Activated naive CD4-positive, alpha-beta T cell treated with anti-CD3 and anti-CD28 coated beads for 36 hours (primary cell): ENCODE results near the gene RPL22. TPM values are rescaled to one million over a fixed set of nuclear protein-coding genes. Genes with fewer than 3 reads are reported as not detected.

Experiments used
- CTCF ChIA-PET: fragments of 350-600 bp; sonication (Branson Sonifier 250); formaldehyde crosslinking; loops from one replicate; lab custom pipeline; 2021; ENCODE audit warnings: antibody characterized with exemption; lab: Charles Lee
- DNase-seq: peaks from one replicate; pipeline ENCODE4 v3.0.0-alpha.2; 2020
- H3K27ac Mint-ChIP-seq: one replicate; pipeline ENCODE4 v1.8.0; 2021; ENCODE audit warnings: mild to moderate bottlenecking, mixed read lengths
- H3K27me3 Mint-ChIP-seq: one replicate; pipeline ENCODE4 v1.8.0; 2021; ENCODE audit warnings: low read depth, mixed read lengths
- H3K36me3 Mint-ChIP-seq: one replicate; pipeline ENCODE4 v1.8.0; 2021; ENCODE audit warnings: low read depth, mixed read lengths
- H3K4me1 Mint-ChIP-seq: one replicate; pipeline ENCODE4 v1.8.0; 2021; ENCODE audit warnings: low read depth, mixed read lengths
- H3K4me3 Mint-ChIP-seq: one replicate; pipeline ENCODE4 v1.8.0; 2021; ENCODE audit warnings: mild to moderate bottlenecking, moderate library complexity, mixed read lengths
- H3K9me3 Mint-ChIP-seq: one replicate; pipeline ENCODE4 v1.8.0; 2021; ENCODE audit warnings: mixed read lengths
- intact Hi-C: fragments of 100-400 bp; cut with micrococcal nuclease; formaldehyde crosslinking; loops from one replicate; pipeline ENCODE4 v1.15.1; 2023
- total RNA-seq, 2 experiments: library from RNA; stranded (reverse); gene quantifications; one replicate each; pipeline ENCODE4 v1.2.3, GENCODE V29; 2021

The RPL22 gene
- total RNA-seq, 2 experiments from 2014 or later: 507 to 553 TPM

DNA sequence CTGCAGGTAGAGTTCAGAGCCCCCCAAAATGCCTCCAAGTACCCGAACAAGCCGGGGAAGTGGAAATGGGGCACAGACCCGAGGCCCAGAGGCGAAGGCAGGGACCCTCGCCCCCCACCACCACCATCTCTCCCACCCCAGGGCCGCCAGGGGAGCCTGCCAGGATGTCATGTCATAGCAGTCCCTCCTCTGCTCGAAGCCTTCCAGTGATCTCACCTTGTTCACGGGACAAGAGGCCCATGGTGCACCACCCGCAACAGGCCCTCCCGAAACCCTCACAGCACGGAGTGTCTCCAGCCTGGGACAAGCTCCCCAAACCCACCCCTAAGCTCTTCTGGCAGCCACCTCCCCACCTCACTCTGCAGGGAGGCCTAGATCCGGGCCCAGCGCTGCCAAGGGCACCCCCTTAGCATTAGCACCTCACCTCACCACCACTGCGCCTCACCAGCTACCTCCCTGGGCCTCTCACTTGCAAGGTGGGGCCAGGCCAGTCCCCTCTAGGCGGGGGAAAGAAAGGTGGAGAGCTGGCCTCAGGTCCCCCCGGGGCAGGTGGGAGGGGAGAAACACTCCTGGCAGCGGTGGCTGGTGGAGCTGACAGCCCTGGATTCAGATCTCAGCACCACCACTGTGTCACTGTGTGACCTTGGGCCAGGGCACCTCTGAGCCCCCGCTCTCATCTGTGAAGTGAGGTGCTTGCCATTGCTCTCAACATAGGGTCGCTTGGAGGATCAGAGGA is 32.6 kb downstream of the RPL22 start:
- CTCF ChIA-PET: no interaction called here
- intact Hi-C loops: no loop called here
- Mint-ChIP-seq H3K27me3 (peaks cover 5% of the 10 kb centered on the region), H3K27ac (no peak overlapping the region), H3K9me3 (no peaks in the 10 kb centered on the region), H3K36me3 (no peaks in the 10 kb centered on the region), H3K4me1 (no peaks in the 10 kb centered on the region), H3K4me3 (no peak overlapping the region)
- no peak for DNase-seq

DNA sequence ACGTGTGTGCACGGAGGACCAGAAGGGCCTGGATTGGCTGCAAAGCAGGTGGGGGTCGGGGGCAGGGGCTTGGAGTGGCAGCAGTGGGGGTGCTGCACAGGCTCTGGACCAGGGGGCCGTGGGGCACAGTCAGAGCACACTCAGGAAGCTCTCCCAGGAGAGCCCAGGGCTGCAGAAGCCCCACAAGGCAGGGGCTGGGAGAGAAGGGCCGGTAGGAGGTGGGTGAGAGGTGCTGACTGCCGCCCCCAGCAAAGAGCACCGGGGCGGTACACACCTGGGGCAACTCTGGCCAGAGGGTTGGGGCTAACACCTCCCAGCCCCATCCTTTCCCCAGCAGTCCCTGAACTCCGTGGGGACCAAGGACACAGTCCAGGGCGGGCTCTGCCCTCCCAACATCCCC is 33.2 kb downstream of the RPL22 start:
- DNase-seq: no peak
- intact Hi-C loops: no loop called here
- Mint-ChIP-seq H3K36me3 (no peaks in the 10 kb centered on the region), H3K27ac (no peak overlapping the region), H3K4me1 (no peaks in the 10 kb centered on the region), H3K9me3 (no peaks in the 10 kb centered on the region), H3K4me3 (no peak overlapping the region), H3K27me3 (peaks cover 8% of the 10 kb centered on the region)
- CTCF ChIA-PET: no interaction called here

DNA sequence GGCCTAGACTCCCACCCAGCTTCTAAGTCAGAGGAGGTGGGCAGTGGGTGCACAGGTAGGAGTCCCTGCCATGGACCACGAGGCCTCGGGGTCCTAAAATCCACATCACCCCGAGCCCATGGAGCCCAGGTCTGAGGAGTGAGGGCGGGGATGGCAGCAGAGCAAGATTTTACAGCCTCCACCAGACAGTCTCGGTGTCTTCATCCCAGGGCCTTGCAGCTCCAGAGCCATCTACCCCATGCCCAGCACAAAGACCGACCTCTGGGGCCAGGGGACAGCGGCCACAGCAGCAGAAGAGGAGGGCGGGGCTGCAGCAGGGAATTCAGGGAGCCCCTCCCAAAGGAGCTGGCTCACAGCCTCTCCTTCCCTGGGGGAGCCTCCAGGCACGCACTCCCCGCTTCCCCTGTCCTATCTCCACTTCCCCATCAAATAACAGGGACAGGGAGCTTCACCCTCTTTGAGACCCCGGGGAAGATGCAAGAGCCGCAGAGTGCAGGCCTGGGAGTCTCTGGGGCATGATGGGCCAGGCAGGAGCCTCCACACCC is 33.9 kb downstream of the RPL22 start:
- Mint-ChIP-seq H3K36me3 (no peaks in the 10 kb centered on the region), H3K27me3 (peaks cover 12% of the 10 kb centered on the region), H3K9me3 (no peaks in the 10 kb centered on the region), H3K4me3 (no peak overlapping the region), H3K4me1 (no peaks in the 10 kb centered on the region), H3K27ac (no peak overlapping the region)
- DNase-seq: no peak
- intact Hi-C loops: no loop called here
- CTCF ChIA-PET: no interaction called here

DNA sequence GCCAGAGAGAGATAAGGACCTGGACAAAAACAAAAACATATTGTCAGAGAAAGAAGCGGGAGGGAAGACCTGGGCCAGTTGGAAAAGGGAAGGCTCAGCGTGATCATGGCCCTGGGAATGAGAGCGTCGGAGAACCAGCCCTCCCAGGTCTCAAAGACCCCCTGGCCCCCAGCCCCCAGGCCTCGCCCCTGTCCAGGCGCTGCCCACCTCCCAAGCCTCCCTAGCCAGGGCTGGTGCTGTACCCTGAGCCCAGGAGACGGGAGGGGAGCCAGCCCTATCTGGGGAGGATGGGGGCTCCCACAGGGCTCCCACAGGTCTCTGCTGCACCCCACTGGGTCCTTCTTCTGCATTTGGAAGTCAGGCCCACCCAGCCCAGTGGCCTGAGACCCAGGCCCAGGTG is 34.4 kb downstream of the RPL22 start:
- no peaks in the 10 kb centered on the region for H3K36me3 Mint-ChIP-seq
- no peaks in the 10 kb centered on the region for H3K9me3 Mint-ChIP-seq
- H3K27me3 Mint-ChIP-seq: peaks cover 12% of the 10 kb centered on the region
- no peaks in the 10 kb centered on the region for H3K4me1 Mint-ChIP-seq
- CTCF ChIA-PET: no interaction called here
- no peak for DNase-seq
- no peak overlapping the region for H3K27ac Mint-ChIP-seq
- no peak overlapping the region for H3K4me3 Mint-ChIP-seq
- intact Hi-C loops: no loop called here

DNA sequence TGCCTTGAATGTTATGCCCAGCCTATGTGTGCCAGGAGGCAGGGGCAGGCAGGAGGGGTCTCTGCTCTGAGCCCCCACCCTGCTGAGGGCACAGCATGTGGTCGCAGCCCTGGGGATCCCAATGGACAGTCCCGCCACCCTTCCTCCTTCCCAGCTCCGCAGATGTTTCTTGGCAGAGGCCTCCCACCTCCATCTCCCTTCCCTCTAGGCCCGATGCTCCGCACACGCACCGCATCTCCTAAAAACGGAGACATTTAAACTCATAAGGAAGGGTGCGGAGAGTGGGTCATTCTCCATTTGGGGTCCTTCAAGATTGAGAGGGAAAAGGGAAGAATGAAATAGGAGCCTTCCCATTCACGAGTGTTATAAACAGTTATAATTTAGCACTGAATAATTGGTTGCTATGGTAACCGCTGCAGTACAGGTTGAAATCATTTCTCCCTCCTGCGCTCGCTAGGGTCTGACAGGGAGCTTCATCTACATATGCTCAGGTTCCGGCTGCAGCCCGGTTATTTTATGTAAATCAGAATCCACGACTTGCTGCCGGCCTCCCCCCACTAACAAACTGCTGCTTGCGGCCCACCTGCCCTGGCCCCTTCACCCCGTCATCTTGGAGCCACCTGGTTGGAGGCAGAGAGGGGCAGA is 35.3 kb downstream of the RPL22 start:
- Mint-ChIP-seq H3K27me3 (peaks cover 12% of the 10 kb centered on the region), H3K36me3 (no peaks in the 10 kb centered on the region), H3K27ac (no peak overlapping the region), H3K4me3 (no peak overlapping the region), H3K9me3 (no peaks in the 10 kb centered on the region), H3K4me1 (no peaks in the 10 kb centered on the region)
- intact Hi-C loops: no loop called here
- DNase-seq: no peak
- CTCF ChIA-PET: no interaction called here

DNA sequence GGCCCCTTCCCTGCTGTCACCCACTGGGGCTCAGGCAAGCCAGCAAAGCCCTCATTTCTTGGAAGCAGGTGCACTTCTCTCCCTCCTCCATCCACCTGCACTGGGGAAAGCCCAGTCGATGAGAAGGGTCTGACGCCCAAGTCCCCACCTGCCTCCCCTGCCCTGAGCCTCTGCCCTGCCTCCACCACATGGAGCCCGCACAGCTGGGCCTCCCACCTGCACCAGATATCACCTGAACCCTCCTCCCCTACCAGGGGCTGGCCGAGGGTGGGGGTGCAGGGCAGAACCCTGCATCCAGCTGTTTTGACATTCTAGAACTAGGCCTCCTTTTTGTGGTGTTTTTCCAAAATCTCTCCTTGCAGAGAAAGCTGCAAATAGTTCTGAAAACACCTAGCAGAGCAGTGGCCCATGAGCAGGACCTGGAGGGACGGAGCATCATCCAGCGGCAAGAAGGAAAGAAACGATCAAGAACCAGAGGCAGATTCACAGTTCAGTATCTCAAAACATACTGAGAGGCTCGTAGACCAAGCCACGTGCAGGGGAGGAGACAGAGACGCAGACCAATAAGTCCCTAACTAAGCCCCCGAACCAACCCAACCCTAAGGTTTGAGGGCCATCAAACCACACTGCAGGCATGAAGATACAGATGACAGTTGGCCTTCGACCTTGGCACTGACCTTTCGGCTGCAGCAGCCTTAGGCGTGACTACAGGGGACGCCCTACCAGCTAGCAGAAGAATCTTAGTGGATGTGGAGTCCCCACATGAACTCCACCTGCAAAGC is 36.0 kb downstream of the RPL22 start:
- peaks cover 13% of the 10 kb centered on the region for H3K27me3 Mint-ChIP-seq
- H3K9me3 Mint-ChIP-seq: no peaks in the 10 kb centered on the region
- no peaks in the 10 kb centered on the region for H3K36me3 Mint-ChIP-seq
- CTCF ChIA-PET: no interaction called here
- no peaks in the 10 kb centered on the region for H3K4me1 Mint-ChIP-seq
- no peak overlapping the region for H3K27ac Mint-ChIP-seq
- intact Hi-C loops: no loop called here
- no peak for DNase-seq
- H3K4me3 Mint-ChIP-seq: no peak overlapping the region

DNA sequence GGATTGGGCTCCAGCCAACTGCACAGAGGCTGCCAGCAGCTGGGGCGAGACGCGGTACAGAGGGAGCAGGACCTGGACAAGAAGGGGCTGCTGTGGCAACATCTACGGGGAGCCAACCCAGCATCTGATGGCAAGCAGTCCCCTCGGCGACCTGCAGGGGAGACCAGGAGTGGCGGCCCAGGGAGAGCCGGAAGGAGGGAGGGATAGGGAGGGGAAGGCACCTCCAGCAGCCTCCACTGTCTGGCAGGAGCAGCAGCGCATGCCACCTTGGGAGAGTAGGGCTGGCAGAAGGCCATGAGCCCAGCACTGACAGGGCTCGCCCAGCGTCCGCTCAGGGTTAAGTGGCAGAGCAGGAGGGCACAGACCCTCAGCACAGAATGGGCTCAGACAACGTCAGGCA is 36.6 kb downstream of the RPL22 start:
- DNase-seq: no peak
- Mint-ChIP-seq H3K27ac (no peak overlapping the region), H3K36me3 (no peaks in the 10 kb centered on the region), H3K9me3 (no peaks in the 10 kb centered on the region), H3K4me1 (peaks cover 1% of the 10 kb centered on the region), H3K4me3 (no peak overlapping the region), H3K27me3 (peaks cover 14% of the 10 kb centered on the region)
- CTCF ChIA-PET: no interaction called here
- intact Hi-C loops: no loop called here

DNA sequence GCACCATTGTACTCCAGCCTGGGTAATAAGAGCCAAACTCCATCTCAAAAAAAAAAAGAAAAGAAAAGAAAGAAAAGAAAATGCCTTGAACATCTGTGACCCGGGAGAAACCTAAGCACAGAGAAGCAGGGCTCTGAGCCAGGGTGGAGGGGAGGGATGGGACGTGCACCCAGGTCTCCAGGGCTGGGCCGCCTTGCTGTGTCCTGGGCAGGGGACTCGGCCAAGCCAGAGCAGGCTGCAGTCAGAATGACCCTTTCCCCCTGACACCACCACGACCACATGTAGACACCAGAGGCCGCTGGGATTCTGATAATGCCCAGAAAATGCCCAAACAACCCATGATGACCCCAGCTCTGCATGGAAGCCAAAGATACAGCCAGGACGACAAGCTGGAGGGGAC is 37.1 kb downstream of the RPL22 start:
- H3K4me3 Mint-ChIP-seq: no peak overlapping the region
- no peak overlapping the region for H3K27ac Mint-ChIP-seq
- H3K36me3 Mint-ChIP-seq: no peaks in the 10 kb centered on the region
- H3K27me3 Mint-ChIP-seq: peaks cover 14% of the 10 kb centered on the region
- no peak for DNase-seq
- intact Hi-C loops: no loop called here
- peaks cover 5% of the 10 kb centered on the region for H3K4me1 Mint-ChIP-seq
- no peaks in the 10 kb centered on the region for H3K9me3 Mint-ChIP-seq
- CTCF ChIA-PET: no interaction called here

DNA sequence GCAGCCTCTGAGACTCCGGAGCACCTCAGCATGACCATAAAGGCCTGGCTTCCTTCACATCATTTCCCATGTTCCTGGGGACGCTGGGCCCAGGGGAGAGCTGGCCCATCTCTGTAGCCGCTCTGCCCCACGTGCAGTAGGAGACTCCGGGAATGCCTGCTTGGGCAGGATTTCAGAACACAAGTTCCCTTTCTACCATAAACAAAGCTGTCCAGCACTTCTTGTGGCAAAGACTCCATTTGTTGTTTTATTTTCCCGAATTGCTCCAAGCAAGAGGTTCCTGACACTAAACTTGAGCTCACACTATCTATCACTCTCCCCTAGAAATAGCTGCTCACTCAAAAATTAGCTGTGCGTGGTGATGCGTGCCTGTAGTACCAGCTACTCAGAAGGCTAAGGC is 41.2 kb downstream of the RPL22 start:
- intact Hi-C loops: no loop called here

DNA sequence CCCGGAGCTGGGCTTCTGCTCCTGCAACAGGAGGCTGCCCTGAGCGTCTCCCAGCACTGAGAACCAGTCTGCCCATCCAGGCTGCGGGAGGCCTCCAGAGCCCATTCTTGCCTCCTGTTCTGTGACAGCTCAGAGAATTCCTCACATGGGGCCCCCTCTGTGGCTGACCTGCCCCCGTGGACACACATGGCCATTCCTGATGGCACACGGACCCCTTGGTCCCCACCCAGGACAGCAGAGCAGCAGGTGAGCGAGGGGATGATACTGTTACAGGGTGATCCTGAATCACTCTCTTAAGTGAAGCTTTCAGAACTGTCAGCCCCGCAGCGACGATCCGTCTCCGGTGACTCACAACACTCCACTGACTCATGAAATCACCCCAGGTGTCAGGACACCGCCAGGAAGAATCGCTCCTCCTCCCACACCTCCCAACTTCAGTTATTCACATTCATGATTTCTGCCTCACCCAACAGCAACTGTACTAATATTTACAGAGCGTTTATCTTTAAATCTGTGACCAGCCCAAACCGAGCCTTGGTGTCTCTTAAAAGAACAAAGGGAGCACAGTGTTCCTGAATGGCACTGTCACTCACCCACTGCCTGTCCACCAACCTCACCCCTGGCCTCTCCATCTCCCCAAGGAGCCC is 41.7 kb downstream of the RPL22 start:
- CTCF ChIA-PET: no interaction called here

More for the DNA sequence above, 41.2 kb downstream of the RPL22 start:
- Mint-ChIP-seq H3K9me3 (no peaks in the 10 kb centered on the region), H3K4me1 (peaks cover 5% of the 10 kb centered on the region), H3K27ac (no peak overlapping the region), H3K36me3 (no peaks in the 10 kb centered on the region), H3K27me3 (peaks cover 14% of the 10 kb centered on the region), H3K4me3 (no peak overlapping the region)
- CTCF ChIA-PET: no interaction called here
- no peak for DNase-seq

DNA sequence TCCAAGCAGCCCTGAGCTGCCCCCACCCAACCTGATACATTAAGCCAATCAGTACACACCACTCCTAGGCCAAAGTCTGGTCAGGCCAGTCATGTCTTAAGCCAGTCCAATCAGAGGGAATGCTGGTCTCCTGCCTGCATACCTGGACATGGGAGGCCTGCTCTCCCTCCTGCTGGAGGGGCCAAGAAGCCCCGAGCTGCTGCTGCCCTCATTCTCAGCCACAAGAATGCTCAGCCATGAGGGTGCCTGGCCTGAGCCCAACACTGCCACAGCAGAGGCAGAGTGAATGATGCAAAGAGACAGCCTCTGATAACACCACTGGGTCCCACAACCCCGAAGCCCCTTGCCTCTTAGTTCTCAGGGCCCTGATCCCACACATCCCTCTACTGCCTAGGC is 42.3 kb downstream of the RPL22 start:
- peaks cover 5% of the 10 kb centered on the region for H3K4me1 Mint-ChIP-seq
- no peak for DNase-seq
- no peak overlapping the region for H3K4me3 Mint-ChIP-seq
- intact Hi-C loops: no loop called here
- no peaks in the 10 kb centered on the region for H3K9me3 Mint-ChIP-seq
- no peak overlapping the region for H3K27ac Mint-ChIP-seq
- CTCF ChIA-PET: no interaction called here
- no peaks in the 10 kb centered on the region for H3K36me3 Mint-ChIP-seq
- peaks cover 14% of the 10 kb centered on the region for H3K27me3 Mint-ChIP-seq

More for the DNA sequence above, 41.7 kb downstream of the RPL22 start:
- no peak overlapping the region for H3K4me3 Mint-ChIP-seq
- intact Hi-C loops: no loop called here
- H3K36me3 Mint-ChIP-seq: no peaks in the 10 kb centered on the region
- H3K4me1 Mint-ChIP-seq: peaks cover 5% of the 10 kb centered on the region
- no peaks in the 10 kb centered on the region for H3K9me3 Mint-ChIP-seq
- peaks cover 14% of the 10 kb centered on the region for H3K27me3 Mint-ChIP-seq
- peak; percentile 51 for DNase-seq
- no peak overlapping the region for H3K27ac Mint-ChIP-seq
